Thymus (tissue), 11 donors: ENCODE measurements around the gene DNAJC5G. TPM values are rescaled to one million over a fixed set of nuclear protein-coding genes. Genes with fewer than 3 reads are reported as not detected.
"Not testable (repeated sequence)": the region's sequence is repeated elsewhere in the genome, so short reads cannot be mapped to it uniquely, and the experiment has no call there.

ENCODE experiments used
- DNase-seq, 9 donors: peaks; one replicate each; pipeline ENCODE4 v3.0.0-alpha.2; 2013; ENCODE audit warnings: low spot score in 9 of 9, low read depth in 6 of 9, missing footprints in 1 of 9
- H3K27ac ChIP-seq, 2 donors: one replicate each; pipeline ENCODE4 v1.5.1; 2013; ENCODE audit warnings: control low read depth in 1 of 2, low read depth in 1 of 2, low read length in 1 of 2, mild to moderate bottlenecking in 1 of 2, moderate library complexity in 1 of 2
- H3K27me3 ChIP-seq, 2 donors: one replicate each; pipeline ENCODE4 v1.5.1; 2013; ENCODE audit warnings: low read length in 1 of 2; ENCODE audit not compliant: control insufficient read depth in 2 of 2, insufficient read depth in 1 of 2
- H3K36me3 ChIP-seq, 2 donors: one replicate each; pipeline ENCODE4 v1.5.1; 2013; ENCODE audit warnings: low read length in 1 of 2, mild to moderate bottlenecking in 1 of 2, moderate library complexity in 1 of 2; ENCODE audit not compliant: control insufficient read depth in 2 of 2, insufficient read depth in 2 of 2
- H3K4me1 ChIP-seq, 2 donors: one replicate each; pipeline ENCODE4 v1.5.1; 2013; ENCODE audit warnings: low read length in 2 of 2; ENCODE audit not compliant: control insufficient read depth in 2 of 2, insufficient read depth in 2 of 2
- H3K4me3 ChIP-seq, 2 donors: one replicate each; pipeline ENCODE4 v1.5.1; 2013; ENCODE audit warnings: low read length in 2 of 2, control low read depth in 1 of 2, mild to moderate bottlenecking in 1 of 2
- H3K9me3 ChIP-seq, 2 donors: one replicate each; pipeline ENCODE4 v1.5.1; 2013; ENCODE audit warnings: low read length in 1 of 2, mild to moderate bottlenecking in 1 of 2; ENCODE audit not compliant: control insufficient read depth in 2 of 2, insufficient read depth in 1 of 2
- WGBS: extraction: QIAGEN DNeasy Blood & Tissue Kit; methylation state at CpG from one replicate; pipeline ENCODE4 v1.1.7; 2013; 5-methylcytosine and 5-hydroxymethylcytosine counted together
- polyA plus RNA-seq: library from polyadenylated mRNA; stranded (reverse); fragments of 200-250 nt; gene quantifications from one replicate; pipeline ENCODE4 v1.2.3, GENCODE V29; 2013
- total RNA-seq: library from RNA; stranded (reverse); fragments of 120-200 nt; gene quantifications from one replicate; pipeline ENCODE4 v1.2.4, GENCODE V29; 2013
- donor health status: healthy.

DNAJC5G gene
- total and polyA plus RNA-seq, 2 donors: 0.02 TPM; not detected in 1

DNA sequence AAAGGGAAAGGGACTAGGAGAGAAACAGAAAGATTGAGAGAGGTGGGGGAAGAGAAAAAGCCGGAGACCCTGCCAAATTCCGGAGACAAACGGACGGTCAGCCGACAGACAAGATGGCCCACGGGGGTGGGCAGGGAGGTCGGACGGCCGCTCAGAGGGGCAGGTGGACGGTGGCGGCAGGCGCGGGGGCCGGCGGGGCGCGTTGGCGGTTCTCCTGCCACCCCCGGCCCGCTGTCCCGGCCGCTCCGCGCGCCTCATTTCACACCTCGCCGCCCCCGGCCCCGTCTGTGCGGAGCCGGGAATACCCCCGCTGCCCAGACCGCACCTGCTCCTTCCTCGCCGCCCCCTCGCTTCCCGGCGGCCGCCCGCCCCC lies 13.3 kb upstream of the DNAJC5G start:
- WGBS: 7% methylated on average over 40 of the region's 40 CpGs
- no peak for DNase-seq
- Histone ChIP-seq H3K4me3 (peak overlapping the region in 1 of 2 donors; percentile 54), H3K36me3 (no peaks in the 10 kb centered on the region), H3K27ac (no peak overlapping the region), H3K27me3 (peaks cover 68 to 98% of the 10 kb centered on the region in 2 donors), H3K9me3 (no peaks in the 10 kb centered on the region), H3K4me1 (peaks cover 13 to 25% of the 10 kb centered on the region in 2 donors)

DNA sequence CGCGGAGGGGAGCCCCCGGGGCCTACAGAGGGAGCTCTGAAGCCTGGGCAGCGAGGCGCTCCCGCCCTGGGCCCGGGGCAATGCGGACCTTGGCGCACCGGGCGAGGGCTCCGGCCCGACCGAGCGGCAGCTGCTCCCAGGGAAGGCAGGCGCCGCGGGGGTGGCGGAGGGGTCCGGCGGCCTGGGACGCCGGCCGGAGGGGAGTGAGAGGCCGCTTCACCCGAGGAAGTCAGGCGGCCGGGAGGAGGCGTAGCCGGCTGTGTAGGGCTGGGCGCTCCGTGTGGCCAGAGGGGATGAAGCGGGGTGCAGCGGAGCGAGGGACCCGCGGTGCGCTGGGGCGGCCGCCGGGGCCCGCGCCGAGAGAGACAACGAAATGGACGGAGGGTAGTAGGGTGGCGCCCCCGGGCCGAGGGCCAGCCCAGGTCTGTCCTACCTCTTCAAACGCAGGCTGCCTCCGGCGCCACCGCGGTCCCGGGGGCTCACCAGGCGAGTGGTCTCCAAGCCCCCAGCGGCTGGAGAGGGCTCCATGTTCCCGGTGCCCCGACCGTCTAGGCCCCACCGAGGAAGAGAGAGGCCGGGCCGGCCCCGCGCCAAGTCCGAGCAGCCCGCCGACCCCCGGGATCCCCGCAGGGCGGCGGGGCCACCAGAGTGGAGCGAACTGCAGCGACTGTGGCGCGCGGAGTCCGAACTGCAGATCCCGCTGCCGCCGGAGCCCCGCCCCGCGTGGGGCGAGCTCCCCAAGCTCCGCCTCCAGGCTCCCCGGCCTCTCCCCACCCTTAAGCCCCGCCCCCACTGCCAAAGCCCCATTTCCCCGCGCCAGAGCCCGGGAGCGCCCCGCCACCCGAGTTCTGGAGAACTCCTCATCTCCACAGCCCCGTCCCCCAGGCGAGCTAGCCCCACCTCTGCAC lies 12.6 kb upstream of the DNAJC5G start, which contains the start of gene SLC30A3:
TSS of gene SLC30A3 (minus strand) at position 669 of the 908 bp plus-strand sequence. CDS start at position 528, 141 bp downstream.
- no peak within 1 kb of the TSS for H3K27ac ChIP-seq
- WGBS: 2% methylated on average over 96 of the region's 96 CpGs
- no peaks in the 10 kb centered on the region for H3K9me3 ChIP-seq
- H3K4me1 ChIP-seq: peaks cover 13 to 25% of the 10 kb centered on the region in 2 donors
- DNase-seq: peak in 8 of 9 donors; percentile 29 to 64 (median 36)
- no peaks in the 10 kb centered on the region for H3K36me3 ChIP-seq
- H3K4me3 ChIP-seq: peak within 1 kb of the TSS; percentile 24 to 54
- peaks cover 68 to 97% of the 10 kb centered on the region in 2 donors for H3K27me3 ChIP-seq

DNA sequence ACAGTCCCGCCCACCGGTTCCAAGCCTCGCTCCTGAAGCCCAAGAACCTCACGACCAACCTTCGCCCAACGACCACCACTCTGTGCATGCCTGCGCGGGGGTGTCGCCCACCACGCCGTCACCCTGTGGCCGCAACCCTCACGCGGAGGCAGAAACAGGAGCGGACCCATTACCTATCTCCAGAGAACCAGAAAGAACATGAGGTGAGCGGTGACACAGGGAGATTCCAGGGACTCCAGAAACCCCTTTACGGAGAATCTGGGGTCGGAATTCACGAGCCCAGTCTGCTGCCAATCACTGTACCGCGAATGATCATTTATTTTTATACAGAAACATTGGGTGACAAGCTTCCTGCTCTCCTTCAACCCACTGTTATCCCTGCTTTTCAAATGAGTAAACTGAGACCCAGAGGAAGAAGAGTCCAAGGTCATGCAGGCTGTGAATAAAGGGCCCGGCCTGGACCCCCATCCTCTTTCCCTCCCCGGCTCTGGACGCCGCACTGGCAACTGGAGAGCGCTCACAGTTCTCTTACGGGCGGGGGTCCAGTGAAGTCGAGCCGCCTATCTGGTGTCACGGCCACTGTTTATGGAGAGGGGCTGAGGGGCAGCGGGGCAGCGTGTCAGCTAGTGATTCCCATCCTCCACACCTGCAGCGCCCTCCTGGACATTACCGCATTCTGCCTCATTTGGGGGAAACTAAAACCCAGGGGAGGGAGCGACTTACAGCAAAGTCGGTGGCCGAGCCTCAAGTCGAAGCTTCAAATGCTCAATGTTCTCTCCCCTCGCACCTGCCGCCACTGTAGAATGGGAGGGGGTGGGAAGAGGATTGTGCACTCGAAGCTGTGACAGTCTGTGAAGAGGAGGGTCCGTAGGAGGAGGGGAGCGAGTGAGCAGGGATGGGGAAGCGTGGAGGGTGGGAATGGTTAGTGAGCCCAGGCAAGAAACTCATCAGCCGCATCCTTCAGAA lies 11.7 kb upstream of the DNAJC5G start:
- Histone ChIP-seq H3K27ac (no peak overlapping the region), H3K4me3 (peak overlapping the region in 1 of 2 donors; percentile 54), H3K27me3 (peaks cover 68 to 95% of the 10 kb centered on the region in 2 donors), H3K4me1 (peaks cover 13 to 25% of the 10 kb centered on the region in 2 donors), H3K9me3 (no peaks in the 10 kb centered on the region), H3K36me3 (no peaks in the 10 kb centered on the region)
- 4% methylated on average over 46 of the region's 46 CpGs for WGBS
- DNase-seq: peak in 1 of 9 donors; percentile 16

DNA sequence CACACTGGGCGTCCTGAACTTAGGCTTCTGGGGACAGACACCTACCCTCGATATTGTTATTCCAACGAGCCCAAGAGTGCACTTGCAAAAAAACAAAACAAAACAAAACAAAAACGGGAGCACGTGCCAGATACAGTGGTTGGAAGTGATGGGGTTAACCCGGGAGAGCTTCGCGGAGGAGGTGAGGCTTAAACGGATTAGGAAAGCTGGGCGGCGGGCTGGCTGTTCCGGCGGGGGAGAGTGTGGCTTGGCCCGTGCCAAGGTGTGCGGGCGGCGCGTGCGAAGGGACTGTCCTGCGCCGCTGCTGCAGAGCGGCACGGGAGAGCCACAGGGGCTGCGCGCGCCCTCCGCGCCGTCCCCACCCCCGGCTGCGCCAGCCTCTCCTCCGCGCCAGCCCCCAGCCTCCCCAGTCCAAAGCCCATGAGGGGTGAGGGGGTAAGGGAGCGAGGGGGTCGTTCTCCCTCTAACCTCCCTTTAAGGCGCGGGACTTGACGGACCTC lies 10.9 kb upstream of the DNAJC5G start:
- peak overlapping the region in 1 of 2 donors; percentile 36 for H3K4me3 ChIP-seq
- H3K9me3 ChIP-seq: no peaks in the 10 kb centered on the region
- H3K4me1 ChIP-seq: peaks cover 13 to 25% of the 10 kb centered on the region in 2 donors
- peaks cover 68 to 95% of the 10 kb centered on the region in 2 donors for H3K27me3 ChIP-seq
- no peak for DNase-seq
- 2% methylated on average over 38 of the region's 38 CpGs for WGBS
- peak overlapping the region in 1 of 2 donors; percentile 31 for H3K27ac ChIP-seq
- H3K36me3 ChIP-seq: no peaks in the 10 kb centered on the region

DNA sequence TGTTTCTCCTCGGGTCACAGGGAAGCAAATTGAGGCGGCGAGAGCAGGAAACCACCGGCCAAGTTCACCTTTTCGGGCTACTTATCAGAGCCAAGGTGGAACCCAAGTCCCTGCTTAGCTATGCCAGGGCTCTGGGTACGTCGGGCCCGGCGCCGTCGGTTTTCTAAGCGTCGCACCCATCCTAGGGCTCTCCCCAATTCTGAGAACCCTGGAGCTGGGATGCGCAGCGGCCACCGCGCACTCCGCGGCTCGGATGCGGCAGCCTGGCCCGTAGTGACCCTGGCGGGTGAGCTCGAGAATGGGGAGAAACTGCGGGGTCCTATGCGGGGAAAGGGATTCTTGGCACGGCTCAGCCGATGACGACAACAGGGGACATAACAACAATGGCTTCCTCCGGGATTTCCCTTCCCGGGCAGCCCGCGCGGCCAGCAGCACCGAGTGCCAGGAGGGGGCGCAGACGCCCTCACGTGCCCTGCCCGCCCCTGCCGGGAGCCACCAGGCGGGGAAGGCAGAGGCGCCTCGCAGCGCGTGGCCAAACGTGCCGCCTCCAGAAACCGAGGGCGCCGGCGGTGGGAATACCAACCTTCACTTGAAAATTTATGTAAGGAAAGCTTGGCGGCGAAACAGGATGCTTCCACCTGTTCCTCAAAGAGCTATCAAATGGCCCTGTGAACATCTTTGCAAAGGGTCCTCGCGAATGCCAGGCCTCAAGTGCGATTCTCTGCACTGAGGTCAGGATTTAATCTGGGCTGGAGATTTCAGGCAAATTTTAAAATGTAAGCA lies 10.3 kb upstream of the DNAJC5G start:
- peaks cover 62 to 94% of the 10 kb centered on the region in 2 donors for H3K27me3 ChIP-seq
- DNase-seq: peak in 4 of 9 donors; percentile 10 to 56 (median 41)

DNA sequence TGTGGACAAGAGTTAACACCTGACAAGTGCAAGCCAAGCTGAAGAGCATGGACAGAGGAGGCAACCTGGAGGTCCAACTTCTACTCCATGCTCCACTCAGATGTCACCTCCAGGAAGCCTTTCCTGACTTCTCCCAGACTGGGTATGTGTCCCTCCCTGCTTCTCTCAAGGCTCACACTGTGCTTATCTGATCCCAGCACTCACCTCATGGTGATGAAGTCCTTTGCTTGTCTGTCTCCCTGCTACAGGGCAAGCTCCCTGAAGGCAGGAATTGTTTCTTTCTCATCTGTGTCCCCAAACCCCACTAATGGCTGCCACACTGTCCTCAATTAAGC lies 9.7 kb upstream of the DNAJC5G start:
- Histone ChIP-seq H3K4me3 (no peak overlapping the region), H3K27ac (no peak overlapping the region), H3K36me3 (no peaks in the 10 kb centered on the region), H3K9me3 (no peaks in the 10 kb centered on the region), H3K27me3 (peaks cover 57 to 91% of the 10 kb centered on the region in 2 donors), H3K4me1 (peaks cover 13 to 25% of the 10 kb centered on the region in 2 donors)
- DNase-seq: no peak

More for the DNA sequence above, 10.3 kb upstream of the DNAJC5G start:
- H3K4me3 ChIP-seq: peak overlapping the region in 1 of 2 donors; percentile 36
- WGBS: 6% methylated on average over 56 of the region's 56 CpGs
- H3K27ac ChIP-seq: no peak overlapping the region
- H3K9me3 ChIP-seq: no peaks in the 10 kb centered on the region
- H3K36me3 ChIP-seq: no peaks in the 10 kb centered on the region
- peaks cover 13 to 25% of the 10 kb centered on the region in 2 donors for H3K4me1 ChIP-seq

DNA sequence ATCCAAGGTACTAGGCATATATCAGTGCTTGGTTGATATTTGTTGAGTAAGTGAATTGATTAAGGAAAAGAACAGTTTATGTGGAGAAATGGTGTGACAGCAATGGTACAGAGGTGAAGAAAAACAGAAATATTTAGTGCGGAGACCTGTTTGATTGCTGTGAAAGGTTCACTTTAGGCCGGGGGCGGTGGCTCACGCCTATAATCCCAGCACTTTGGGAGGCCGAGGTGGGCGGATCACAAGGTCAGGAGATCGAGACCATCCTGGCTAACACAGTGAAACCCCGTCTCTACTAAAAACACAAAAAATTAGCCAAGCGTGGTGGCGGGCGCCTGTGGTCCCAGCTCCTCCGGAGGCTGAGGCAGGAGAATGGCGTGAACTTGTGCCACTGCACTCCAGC lies 6.9 kb upstream of the DNAJC5G start:
- H3K4me3 ChIP-seq, H3K9me3 ChIP-seq, DNase-seq, H3K36me3 ChIP-seq, H3K27ac ChIP-seq: not testable (repeated sequence)
- Histone ChIP-seq H3K4me1 (peaks cover 6 to 18% of the 10 kb centered on the region in 2 donors), H3K27me3 (peaks cover 29 to 78% of the 10 kb centered on the region in 2 donors)
- 97% methylated on average over 13 of the region's 13 CpGs for WGBS

DNA sequence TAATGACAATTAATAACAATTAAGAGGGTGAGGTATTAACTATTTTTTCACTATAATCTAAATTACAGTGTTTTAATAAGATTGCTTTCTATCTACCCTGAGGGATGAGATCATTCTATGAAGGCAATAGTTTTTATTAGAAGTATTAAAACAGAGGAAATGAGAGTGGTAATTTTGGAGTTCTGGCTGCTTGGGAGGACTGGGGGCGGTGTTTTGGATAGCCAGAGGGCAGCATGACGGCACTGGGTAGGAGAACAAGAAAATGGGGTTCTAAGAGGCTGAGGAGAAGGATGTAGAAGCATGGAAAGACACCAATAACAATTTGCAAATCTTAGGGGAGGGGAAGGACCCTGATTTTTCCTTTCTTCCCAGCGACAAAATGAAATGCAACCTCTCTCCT lies 5.1 kb upstream of the DNAJC5G start:
- Histone ChIP-seq H3K36me3 (no peaks in the 10 kb centered on the region), H3K27ac (no peak overlapping the region), H3K9me3 (no peaks in the 10 kb centered on the region), H3K4me3 (no peak overlapping the region), H3K27me3 (peaks cover 12 to 62% of the 10 kb centered on the region in 2 donors), H3K4me1 (peaks cover 2% of the 10 kb centered on the region in 2 donors)
- DNase-seq: no peak
- 95% methylated on average over 3 of the region's 3 CpGs for WGBS
